Lower leg skin (tissue), 4 donors: ENCODE data around the gene LIPH. TPM values are rescaled to one million over a fixed set of nuclear protein-coding genes. Genes with fewer than 3 reads are reported as not detected.

Experiments used
- DNase-seq, 2 donors: peaks; one replicate each; pipeline ENCODE4 v3.0.0-alpha.2; 2019; ENCODE audit warnings: low spot score in 2 of 2
- H3K4me3 ChIP-seq: fragments of 200-600 bp; sonication (generic); 2 replicates; pipeline ENCODE4 v1.5.1; 2017; ENCODE audit warnings: mild to moderate bottlenecking, low read depth; ENCODE audit not compliant: poor library complexity, severe bottlenecking
- CTCF ChIP-seq, 3 donors: fragments of 450-650 bp; IDR thresholded peaks; one replicate each; pipeline ENCODE4 v1.5.1; 2016; ENCODE audit warnings: antibody characterized with exemption in 3 of 3, mild to moderate bottlenecking in 3 of 3, moderate library complexity in 2 of 3
- POLR2A ChIP-seq, 2 donors: fragments of 450-650 bp; IDR thresholded peaks; one replicate each; pipeline ENCODE4 v1.6.1; 2016 to 2017; ENCODE audit warnings: antibody characterized with exemption in 2 of 2, mild to moderate bottlenecking in 1 of 2, moderate library complexity in 1 of 2
- WGBS, 2 donors: methylation state at CpG; one replicate each; pipeline ENCODE4 v1.1.5; 2018; 5-methylcytosine and 5-hydroxymethylcytosine counted together
- intact Hi-C: fragments of 100-400 bp; cut with DNase I; formaldehyde crosslinking; loops from one replicate; pipeline ENCODE4 v1.15.0; 2023; ENCODE audit warnings: low total_unique reads
- total RNA-seq, 4 donors: library from RNA; depleted of rRNA; stranded (reverse); fragments of >200 nt; gene quantifications; one replicate each; pipeline ENCODE4 v1.1.0, GENCODE V29; 2016

Gene LIPH
- 10 to 100 TPM in 3 of 4 donors, 1 to 10 TPM in 1; 8.2 to 22.8 (median 17.0) TPM for total RNA-seq

GRCh38 chr3:185552358-185552877 lies at the start of gene LIPH:
Gene LIPH, minus strand, starts transcription at chr3:185552588. Its CDS starts 117 bp downstream, at chr3:185552471.
- 23 to 26% methylated on average over 6 of the region's 6 CpGs for WGBS, 2 donors
- TF ChIP-seq CTCF (IDR thresholded peaks at IDR 0.05), result no peak
- no peak for TF ChIP-seq POLR2A (IDR thresholded peaks at IDR 0.05)
- intact Hi-C loops, result no loop called here
- DNase-seq, result peak in 1 of 2 donors; percentile 1
- H3K4me3 ChIP-seq, result no peak within 1 kb of the TSS

GRCh38 chr3:185595526-185595925 lies 43.1 kb upstream of the LIPH start:
- intact Hi-C loops, result no loop called here
- H3K4me3 ChIP-seq, result no peak overlapping the region
- DNase-seq, result no peak
- 84 to 85% methylated on average over 4 of the region's 4 CpGs for WGBS, 2 donors
- TF ChIP-seq POLR2A (IDR thresholded peaks at IDR 0.05), result no peak
- TF ChIP-seq CTCF (IDR thresholded peaks at IDR 0.05), result no peak

- no peak for TF ChIP-seq CTCF (IDR thresholded peaks at IDR 0.05)
- TF ChIP-seq POLR2A (IDR thresholded peaks at IDR 0.05), result no peak
- WGBS, 2 donors, result 66 to 70% methylated on average over 3 of the region's 3 CpGs
- intact Hi-C loops, result no loop called here
- no peak for DNase-seq
- H3K4me3 ChIP-seq, result no peak overlapping the region
Measured at GRCh38 chr3:185594073-185594472, 41.7 kb upstream of the LIPH start.

GRCh38 chr3:185586686-185587039 lies 34.3 kb upstream of the LIPH start:
- intact Hi-C loops, result no loop called here
- H3K4me3 ChIP-seq, result peak overlapping the region; percentile 97
- WGBS, 2 donors, result 2% methylated on average over 7 of the region's 7 CpGs
- TF ChIP-seq POLR2A (IDR thresholded peaks at IDR 0.05) (no peak), CTCF (IDR thresholded peaks at IDR 0.05) (no peak)
- no peak for DNase-seq

- intact Hi-C loops, result no loop called here
- TF ChIP-seq CTCF (IDR thresholded peaks at IDR 0.05) (no peak), POLR2A (IDR thresholded peaks at IDR 0.05) (peak in 1 of 2 donors; percentile 76)
- peak; percentile 99 to 100 for DNase-seq
- H3K4me3 ChIP-seq, result peak within 1 kb of the TSS; percentile 97
- 0% methylated on average over 50 to 52 of the region's 64 CpGs for WGBS, 2 donors
Measured at GRCh38 chr3:185585859-185586685, 33.7 kb upstream of the LIPH start, which contains the start of gene SENP2. Gene SENP2, plus strand, starts transcription at chr3:185586295. Its CDS starts 119 bp downstream, at chr3:185586414.
